AG04450 (cell line): ENCODE results near the gene KLF9. TPM values are rescaled to one million over a fixed set of nuclear protein-coding genes. Genes with fewer than 3 reads are reported as not detected.

Experiments
- CTCF ChIA-PET: fragments of 300-600, 350-600 bp; formaldehyde crosslinking; extraction: SDS; loops from one replicate; lab custom pipeline; 2022; ENCODE audit warnings: antibody characterized with exemption, inconsistent platforms; lab: Charles Lee
- POLR2A ChIA-PET: fragments of 350-600 bp; formaldehyde crosslinking; extraction: SDS; loops from one replicate; lab custom pipeline; 2021; ENCODE audit warnings: antibody characterized with exemption, inconsistent platforms; lab: Yijun Ruan, JAX
- DNase-seq: peaks from one replicate; pipeline ENCODE4 v3.0.0-alpha.2; 2011; ENCODE audit warnings: low read depth, low spot score
- H3K27ac ChIP-seq: one replicate; pipeline ENCODE4 v1.5.1; 2012; ENCODE audit warnings: low read depth, low read length, control low read depth
- H3K27me3 ChIP-seq: one replicate; pipeline ENCODE4 v1.6.0; 2012; ENCODE audit warnings: low read length; ENCODE audit not compliant: control insufficient read depth, insufficient read depth
- H3K4me3 ChIP-seq: 2 replicates; pipeline ENCODE4 v1.5.1; 2011; ENCODE audit warnings: mild to moderate bottlenecking, low read depth, low read length, control low read depth
- H3K9me3 ChIP-seq: 2 replicates; pipeline ENCODE4 v1.5.1; 2012; ENCODE audit warnings: low read length; ENCODE audit not compliant: control insufficient read depth, insufficient read depth
- polyA plus RNA-seq: library from polyadenylated mRNA; depleted of rRNA; stranded (reverse); fragments of >200 nt; gene quantifications from 2 replicates; pipeline ENCODE4 v1.2.3, GENCODE V29; 2011
- TF ChIP-seq, protein P1 (sequence below): IDR thresholded peaks from 2 replicates; pipeline ENCODE4 v1.5.1; 2011; ENCODE audit warnings: low read depth, low read length, control low read depth, inconsistent platforms

Gene KLF9
- polyA plus RNA-seq, 1 experiment, result 14.9 TPM

DNA sequence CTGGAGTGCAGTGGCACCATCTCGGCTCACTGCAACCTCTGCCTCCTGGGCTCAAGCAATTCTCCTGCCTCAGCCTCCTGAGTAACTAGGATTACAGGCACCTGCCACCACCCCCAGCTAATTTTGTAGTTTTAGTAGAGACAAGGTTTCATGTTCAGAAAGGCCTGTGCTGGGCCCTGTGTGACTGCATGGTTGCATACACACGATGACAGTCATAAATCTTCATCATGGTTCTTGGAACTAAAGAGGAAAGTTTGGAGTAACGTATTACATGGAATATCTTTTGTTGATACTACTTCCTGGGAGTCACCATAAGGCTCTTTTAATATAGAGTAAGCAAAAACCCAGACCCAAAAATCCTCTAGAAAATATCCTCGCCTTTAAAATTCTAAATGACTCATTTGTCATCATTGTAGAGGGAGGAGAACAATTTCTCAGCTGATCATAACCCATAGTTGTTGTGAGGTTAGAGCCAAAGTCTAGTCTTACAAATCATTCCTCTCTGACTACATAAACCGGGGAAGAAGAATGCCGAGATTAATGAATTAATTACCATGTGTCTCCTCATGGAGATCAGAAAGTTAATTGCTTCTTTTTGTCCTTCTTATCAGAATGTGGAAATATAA lies 47.0 kb downstream of the KLF9 start:
- Histone ChIP-seq H3K27ac (no peak overlapping the region), H3K27me3 (no peaks in the 10 kb centered on the region), H3K9me3 (peaks cover 5% of the 10 kb centered on the region; the same call in 1 of the 2 replicates), H3K4me3 (no peak overlapping the region)
- POLR2A ChIA-PET, result no interaction called here
- CTCF ChIA-PET, result interaction anchor here (1.2 to 3.0 kb wide), 2 partner anchors 9 to 235 kb away, joined by 3 to 14 read pairs; no protein-coding TSS in a partner anchor
- DNase-seq, result no peak
- TF ChIP-seq, protein P1, sequence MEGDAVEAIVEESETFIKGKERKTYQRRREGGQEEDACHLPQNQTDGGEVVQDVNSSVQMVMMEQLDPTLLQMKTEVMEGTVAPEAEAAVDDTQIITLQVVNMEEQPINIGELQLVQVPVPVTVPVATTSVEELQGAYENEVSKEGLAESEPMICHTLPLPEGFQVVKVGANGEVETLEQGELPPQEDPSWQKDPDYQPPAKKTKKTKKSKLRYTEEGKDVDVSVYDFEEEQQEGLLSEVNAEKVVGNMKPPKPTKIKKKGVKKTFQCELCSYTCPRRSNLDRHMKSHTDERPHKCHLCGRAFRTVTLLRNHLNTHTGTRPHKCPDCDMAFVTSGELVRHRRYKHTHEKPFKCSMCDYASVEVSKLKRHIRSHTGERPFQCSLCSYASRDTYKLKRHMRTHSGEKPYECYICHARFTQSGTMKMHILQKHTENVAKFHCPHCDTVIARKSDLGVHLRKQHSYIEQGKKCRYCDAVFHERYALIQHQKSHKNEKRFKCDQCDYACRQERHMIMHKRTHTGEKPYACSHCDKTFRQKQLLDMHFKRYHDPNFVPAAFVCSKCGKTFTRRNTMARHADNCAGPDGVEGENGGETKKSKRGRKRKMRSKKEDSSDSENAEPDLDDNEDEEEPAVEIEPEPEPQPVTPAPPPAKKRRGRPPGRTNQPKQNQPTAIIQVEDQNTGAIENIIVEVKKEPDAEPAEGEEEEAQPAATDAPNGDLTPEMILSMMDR, result no peak

DNA sequence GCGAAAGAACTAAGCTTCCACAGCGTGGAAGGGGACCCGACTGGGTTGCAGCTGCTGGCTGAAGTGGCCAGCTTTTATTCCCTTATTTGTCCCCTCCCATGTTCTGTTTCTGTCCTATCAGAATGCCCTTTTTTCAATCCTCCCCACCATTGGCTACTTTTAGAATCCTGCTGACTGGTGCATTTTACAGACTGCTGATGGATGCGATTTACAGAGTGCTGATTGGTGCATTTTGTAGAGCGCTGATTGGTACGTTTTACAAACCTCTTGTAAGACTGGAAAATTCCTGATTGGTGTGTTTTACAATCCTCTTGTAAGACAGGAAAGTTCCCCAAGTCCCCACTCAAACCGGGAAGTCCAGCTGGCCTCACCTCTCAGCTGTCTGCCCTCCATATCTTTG lies 50.7 kb downstream of the KLF9 start:
- TF ChIP-seq, protein P1, result no peak
- Histone ChIP-seq H3K4me3 (no peak overlapping the region), H3K27ac (no peak overlapping the region), H3K9me3 (peaks cover 5% of the 10 kb centered on the region; the same call in 1 of the 2 replicates), H3K27me3 (no peaks in the 10 kb centered on the region)
- POLR2A ChIA-PET, result interaction anchor here (0.7 kb wide), 2 partner anchors 40 to 91 kb away, joined by 3 to 5 read pairs; no protein-coding TSS in a partner anchor
- no peak for DNase-seq
- CTCF ChIA-PET, result interaction anchor here (0.6 kb wide), 1 partner anchor 175 kb away, joined by 3 read pairs; no protein-coding TSS in a partner anchor

DNA sequence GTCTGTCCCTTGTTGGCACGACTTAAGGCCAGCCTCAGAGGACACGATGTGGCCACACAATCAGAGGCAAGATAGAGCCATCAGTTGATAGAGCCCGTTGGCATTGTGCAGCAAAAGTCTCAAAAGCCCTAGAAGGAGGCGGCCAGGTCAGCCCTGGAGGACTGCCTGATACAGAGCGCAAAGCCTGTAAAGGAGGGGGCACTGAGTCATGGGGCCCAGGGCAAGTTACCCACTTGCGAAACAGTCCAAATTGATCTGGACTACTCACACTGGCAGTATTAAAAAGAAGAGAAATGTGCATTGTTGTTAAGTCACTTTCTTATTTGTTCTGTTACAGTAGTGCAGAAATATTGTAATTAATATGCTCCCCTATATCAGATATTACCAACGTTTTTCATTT lies 51.5 kb downstream of the KLF9 start:
- no peak for DNase-seq
- no peak overlapping the region for H3K4me3 ChIP-seq
- CTCF ChIA-PET, result interaction anchor here (0.6 kb wide), 1 partner anchor 176 kb away, joined by 3 read pairs; no protein-coding TSS in a partner anchor
- POLR2A ChIA-PET, result no interaction called here
- H3K27me3 ChIP-seq, result no peaks in the 10 kb centered on the region
- H3K9me3 ChIP-seq, result peaks cover 5% of the 10 kb centered on the region; the same call in 1 of the 2 replicates
- H3K27ac ChIP-seq, result no peak overlapping the region
- TF ChIP-seq, protein P1, result no peak

DNA sequence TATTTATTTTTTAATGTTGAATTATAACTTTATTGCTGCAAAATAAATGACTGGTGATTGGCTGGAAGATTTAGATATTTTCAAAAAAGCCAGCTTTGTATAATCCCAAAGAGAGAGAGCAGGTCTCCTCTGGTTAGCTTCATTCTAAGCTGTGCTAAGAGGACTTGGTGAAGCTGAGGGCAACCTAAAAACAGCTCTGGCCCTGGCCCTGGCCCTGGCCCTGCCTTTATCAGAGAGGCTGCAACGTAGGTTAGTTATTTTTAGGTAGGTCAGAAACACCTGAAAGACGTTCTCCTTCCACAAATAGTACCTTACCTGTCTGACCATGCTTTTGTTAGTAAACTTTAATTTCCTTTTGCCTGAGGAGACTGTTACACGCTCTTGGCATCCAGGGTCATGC lies 58.7 kb downstream of the KLF9 start:
- Histone ChIP-seq H3K9me3 (no peaks in the 10 kb centered on the region), H3K27me3 (no peaks in the 10 kb centered on the region), H3K4me3 (no peak overlapping the region), H3K27ac (no peak overlapping the region)
- ChIA-PET CTCF (interaction anchor here (0.6 to 1.6 kb wide), 2 partner anchors 14 to 247 kb away, joined by 3 to 5 read pairs; no protein-coding TSS in a partner anchor), POLR2A (no interaction called here)
- TF ChIP-seq, protein P1, result no peak
- DNase-seq, result no peak

DNA sequence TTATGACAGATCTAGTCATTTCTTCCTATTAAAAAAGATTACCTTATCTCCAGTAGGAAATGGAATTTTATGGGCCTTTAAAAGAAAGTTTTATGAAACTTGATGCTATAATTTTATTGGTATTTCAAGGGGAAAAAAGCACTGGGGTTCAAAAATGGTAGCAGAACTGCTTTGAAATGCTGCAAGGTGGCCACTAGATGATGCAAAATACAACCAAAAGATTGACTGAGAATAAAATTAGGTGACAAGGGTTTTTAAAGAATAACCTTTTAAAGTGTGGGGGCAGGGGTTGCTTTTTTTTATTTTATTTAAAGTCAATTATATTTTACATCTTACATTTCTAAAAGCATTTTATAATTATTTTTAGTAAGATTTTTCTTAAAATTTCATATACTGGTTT lies 61.7 kb downstream of the KLF9 start:
- no peak overlapping the region for H3K27ac ChIP-seq
- H3K4me3 ChIP-seq, result no peak overlapping the region
- no peak for DNase-seq
- TF ChIP-seq, protein P1, result peak; percentile 35
- CTCF ChIA-PET, result interaction anchor here (1.9 kb wide), 2 partner anchors 12 to 250 kb away, joined by 9 to 13 read pairs; no protein-coding TSS in a partner anchor
- no peaks in the 10 kb centered on the region for H3K9me3 ChIP-seq
- POLR2A ChIA-PET, result no interaction called here
- no peaks in the 10 kb centered on the region for H3K27me3 ChIP-seq
